GM18526 (cell line): ENCODE data around the gene LARGE1.

Experiments
- POLR2A ChIP-seq: IDR thresholded peaks from 3 replicates; pipeline ENCODE4 v1.6.1; 2011; ENCODE audit not compliant: insufficient read length; ENCODE audit errors: extremely low read depth

Gene LARGE1

GRCh38 chr22:33421859-33422258 lies 498.4 kb downstream of the LARGE1 start:
- TF ChIP-seq POLR2A = no peak

DNA sequence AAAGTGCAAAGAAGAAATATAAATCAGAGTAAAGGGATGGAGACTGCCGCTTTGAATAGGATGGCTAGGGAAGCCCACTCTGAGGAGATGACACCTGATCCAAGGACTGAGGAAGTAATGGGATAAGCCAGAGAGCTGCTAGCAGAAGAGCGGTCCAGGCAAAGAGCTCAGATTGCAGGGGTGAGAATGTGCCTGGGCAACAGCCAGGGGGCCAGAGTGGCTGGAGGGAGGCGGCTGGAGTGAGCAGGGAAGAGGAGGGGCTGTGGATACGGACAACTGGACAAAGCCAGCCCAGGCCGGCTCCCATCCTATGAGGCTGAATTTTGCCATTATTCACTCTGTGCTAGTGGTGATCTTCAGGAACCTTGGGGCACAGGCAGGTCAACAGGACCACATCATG lies 501.8 kb downstream of the LARGE1 start:
- TF ChIP-seq POLR2A = no peak

GRCh38 chr22:33415401-33415800 lies 504.9 kb downstream of the LARGE1 start:
- no peak for TF ChIP-seq POLR2A

DNA sequence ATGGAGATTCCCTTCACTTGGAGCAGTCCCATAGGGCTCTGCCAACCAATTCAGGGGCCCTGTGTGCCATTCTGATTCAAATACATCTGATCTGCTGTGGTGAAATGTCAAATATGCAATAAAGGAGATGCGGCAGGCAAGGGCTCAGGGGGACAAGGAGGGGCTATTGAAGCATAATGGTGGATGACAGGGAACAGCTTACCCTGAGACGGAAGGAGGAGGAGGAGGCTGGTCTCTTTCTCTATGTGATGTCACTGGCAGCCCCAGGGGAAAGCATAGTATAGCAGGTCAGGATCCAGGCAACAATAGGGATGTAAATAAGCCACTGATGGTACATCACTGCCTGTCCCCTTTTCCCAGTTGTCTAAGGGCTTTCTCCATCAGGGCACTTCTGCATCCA lies 511.2 kb downstream of the LARGE1 start:
- no peak for TF ChIP-seq POLR2A

GRCh38 chr22:33405194-33405593 lies 515.1 kb downstream of the LARGE1 start:
- TF ChIP-seq POLR2A = no peak

- TF ChIP-seq POLR2A = no peak
Observed at GRCh38 chr22:33404723-33405122, 515.6 kb downstream of the LARGE1 start.

DNA sequence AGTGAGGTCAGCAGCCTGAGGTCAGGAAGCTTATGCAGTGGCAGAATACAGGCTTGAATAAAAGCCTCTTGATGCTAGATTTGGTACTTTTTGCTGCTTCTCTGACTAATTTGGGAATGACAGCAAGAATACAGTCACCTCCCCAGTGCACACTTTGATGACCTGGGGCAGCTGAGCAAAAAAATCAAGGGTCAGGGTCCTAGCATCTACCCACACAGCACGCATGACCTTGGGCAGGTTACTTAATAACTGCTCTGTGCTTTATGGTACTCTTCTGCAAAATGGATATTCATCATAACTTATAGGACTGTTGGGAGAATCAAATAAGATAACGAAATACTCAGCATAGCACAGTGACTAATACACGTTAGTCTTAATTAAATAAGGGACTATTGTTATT lies 518.0 kb downstream of the LARGE1 start:
- no peak for TF ChIP-seq POLR2A

DNA sequence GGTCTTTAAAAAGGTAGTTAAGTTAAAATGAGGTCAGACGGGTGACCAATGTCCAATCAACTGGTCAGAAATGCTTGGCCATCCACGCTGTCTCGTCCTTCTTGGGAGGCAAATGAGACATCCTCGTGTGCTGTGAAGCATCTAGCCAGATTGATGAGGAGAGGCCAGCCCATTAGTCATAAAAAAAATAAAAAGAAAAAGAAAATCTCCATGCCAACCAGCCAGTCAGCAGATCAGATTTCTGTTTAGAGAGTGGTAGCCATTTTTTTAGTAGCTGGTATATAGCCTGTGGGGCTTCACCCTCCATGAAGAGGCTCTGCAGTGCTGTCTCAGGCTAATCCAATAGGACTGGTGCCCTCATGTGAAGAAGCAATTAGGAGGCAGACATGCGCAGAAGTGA lies 519.0 kb downstream of the LARGE1 start:
- TF ChIP-seq POLR2A = no peak

DNA sequence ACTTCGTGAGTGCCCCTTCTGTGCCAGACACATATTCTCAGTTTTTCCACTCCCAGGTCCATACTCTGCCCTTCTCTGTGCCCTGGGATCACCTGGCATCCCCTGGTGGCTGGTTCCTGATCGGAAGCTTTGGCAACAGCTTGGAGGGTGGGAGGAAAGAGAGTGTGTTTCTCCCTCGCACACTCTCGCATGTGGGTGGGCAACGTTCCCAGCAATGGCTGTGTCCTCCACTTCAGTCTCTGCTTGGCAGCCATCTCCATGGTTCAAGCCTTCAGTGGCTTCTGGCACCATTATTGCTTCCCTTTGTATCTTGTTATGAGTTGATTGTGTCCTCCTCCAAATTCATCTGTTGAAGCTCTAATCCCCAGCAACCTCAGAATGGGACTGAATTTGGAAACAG lies 519.4 kb downstream of the LARGE1 start:
- TF ChIP-seq POLR2A = no peak

- TF ChIP-seq POLR2A = no peak
Observed at GRCh38 chr22:33400061-33400840, 520.0 kb downstream of the LARGE1 start.

DNA sequence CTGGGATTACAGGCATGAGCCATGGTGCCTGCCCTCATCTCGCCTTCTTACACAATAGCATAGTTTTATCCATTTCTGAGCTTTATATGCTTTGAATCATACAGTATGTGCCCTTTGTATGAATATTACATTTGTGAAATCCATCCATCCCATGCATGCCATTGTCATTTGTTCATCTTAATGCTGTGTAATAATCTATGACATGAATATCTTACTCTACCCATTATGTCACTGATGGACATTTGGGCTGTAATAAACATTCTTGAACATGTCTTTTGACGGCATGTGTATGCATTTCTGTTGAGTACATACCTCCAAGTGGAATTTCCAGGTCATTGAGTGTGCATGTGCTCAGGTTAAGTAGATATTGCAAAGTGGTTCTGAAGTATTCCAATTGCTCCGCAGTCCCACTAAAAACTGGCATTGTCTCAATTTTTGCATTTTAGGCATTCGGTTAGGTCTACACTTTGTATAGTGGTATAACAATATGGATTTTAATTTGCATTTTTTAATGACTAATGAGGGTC lies 522.8 kb downstream of the LARGE1 start:
- no peak for TF ChIP-seq POLR2A

DNA sequence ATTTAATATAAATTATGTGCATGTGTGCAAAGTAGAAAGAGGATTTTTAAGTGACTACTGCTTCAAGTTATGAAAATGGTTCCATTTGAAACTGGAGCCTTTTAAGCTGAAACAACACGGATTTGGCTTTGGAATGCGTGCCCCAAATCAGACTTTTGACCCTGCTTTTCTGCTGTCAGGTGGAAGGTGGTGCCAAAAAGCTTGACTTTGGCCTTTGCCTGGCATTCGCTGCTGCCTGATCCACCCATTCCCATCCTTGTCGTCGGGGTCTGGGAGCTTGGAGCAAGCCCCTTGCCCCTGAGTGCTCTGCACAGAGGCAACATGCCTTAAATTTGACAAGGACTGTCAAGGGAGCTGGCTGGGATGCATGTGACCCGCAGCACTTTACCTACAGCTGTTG lies 526.8 kb downstream of the LARGE1 start:
- TF ChIP-seq POLR2A = no peak

DNA sequence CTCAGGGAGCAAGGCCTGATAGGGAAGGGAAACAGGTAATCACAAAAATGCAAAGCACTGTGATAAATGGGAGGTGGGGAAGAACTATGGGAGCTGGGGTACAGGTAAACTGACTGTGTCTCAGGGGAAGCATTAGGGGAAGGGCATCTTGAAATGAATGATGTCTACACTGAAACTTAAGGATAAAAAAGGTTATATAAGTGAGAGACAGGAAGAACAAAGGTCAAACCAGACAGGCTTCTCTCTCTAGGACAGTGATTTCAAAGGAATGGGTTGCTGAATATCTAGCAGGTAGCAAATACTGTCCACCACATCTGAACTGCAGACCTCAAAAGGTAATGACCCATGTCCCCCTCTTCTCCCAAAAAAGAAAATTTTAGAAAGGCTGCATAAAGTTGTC lies 529.0 kb downstream of the LARGE1 start:
- TF ChIP-seq POLR2A = no peak

GRCh38 chr22:33389936-33390335 lies 530.3 kb downstream of the LARGE1 start:
- TF ChIP-seq POLR2A = no peak

- no peak for TF ChIP-seq POLR2A
Observed at GRCh38 chr22:33386270-33386669, 534.0 kb downstream of the LARGE1 start.

- TF ChIP-seq POLR2A = no peak
Observed at GRCh38 chr22:33385611-33386010, 534.7 kb downstream of the LARGE1 start.

DNA sequence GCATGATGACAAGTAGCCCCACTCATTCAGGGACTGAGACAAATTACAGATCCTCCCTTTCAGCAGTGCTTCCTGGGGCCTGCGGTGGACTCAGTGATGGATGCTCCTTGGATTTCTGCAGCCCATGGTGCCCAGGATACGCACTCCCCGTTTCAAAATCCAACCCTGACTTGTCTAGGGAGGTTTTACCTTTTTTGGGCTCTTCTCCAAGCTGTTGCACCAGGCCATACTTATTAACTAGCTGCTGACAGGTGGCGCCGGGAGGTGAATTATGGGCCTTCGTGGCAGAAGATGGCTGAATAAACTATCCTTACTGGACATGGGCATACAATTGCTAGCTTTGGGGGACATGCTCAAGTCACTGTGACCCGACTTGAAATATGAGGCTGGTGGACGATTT lies 537.8 kb downstream of the LARGE1 start:
- no peak for TF ChIP-seq POLR2A
